GM23338 (cell line): ENCODE measurements around the gene KLF4.

Experiments
- ETS1 ChIP-seq: IDR thresholded peaks from 2 replicates; pipeline ENCODE4 v1.6.1; 2016; ENCODE audit warnings: antibody characterized with exemption
- EZH2 ChIP-seq: fragments of 200-600 bp; sonication (generic); IDR thresholded peaks from one replicate; pipeline ENCODE4 v1.8.0; 2017; ENCODE audit warnings: antibody characterized with exemption, mild to moderate bottlenecking, low read depth; ENCODE audit not compliant: unreplicated experiment
- TF ChIP-seq, protein P1 (sequence below), 2 experiments: fragments of 200-600 bp in 1 of 2; sonication (generic) in 1 of 2; conservative IDR thresholded peaks; 2 replicates each; pipeline versions ENCODE4 v1.5.1 to v1.6.1; 2016 to 2017; ENCODE audit warnings: antibody characterized with exemption in 2 of 2, low read depth in 2 of 2, mild to moderate bottlenecking in 2 of 2, moderate library complexity in 1 of 2

- TF ChIP-seq EZH2 = no peak
- TF ChIP-seq ETS1 = no peak
- TF ChIP-seq, protein P1, sequence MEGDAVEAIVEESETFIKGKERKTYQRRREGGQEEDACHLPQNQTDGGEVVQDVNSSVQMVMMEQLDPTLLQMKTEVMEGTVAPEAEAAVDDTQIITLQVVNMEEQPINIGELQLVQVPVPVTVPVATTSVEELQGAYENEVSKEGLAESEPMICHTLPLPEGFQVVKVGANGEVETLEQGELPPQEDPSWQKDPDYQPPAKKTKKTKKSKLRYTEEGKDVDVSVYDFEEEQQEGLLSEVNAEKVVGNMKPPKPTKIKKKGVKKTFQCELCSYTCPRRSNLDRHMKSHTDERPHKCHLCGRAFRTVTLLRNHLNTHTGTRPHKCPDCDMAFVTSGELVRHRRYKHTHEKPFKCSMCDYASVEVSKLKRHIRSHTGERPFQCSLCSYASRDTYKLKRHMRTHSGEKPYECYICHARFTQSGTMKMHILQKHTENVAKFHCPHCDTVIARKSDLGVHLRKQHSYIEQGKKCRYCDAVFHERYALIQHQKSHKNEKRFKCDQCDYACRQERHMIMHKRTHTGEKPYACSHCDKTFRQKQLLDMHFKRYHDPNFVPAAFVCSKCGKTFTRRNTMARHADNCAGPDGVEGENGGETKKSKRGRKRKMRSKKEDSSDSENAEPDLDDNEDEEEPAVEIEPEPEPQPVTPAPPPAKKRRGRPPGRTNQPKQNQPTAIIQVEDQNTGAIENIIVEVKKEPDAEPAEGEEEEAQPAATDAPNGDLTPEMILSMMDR (conservative IDR thresholded peaks at IDR 0.05; ENCODE audit: low read depth in 2 of 2) = no peak
Observed at GRCh38 chr9:107523539-107523938, 34.0 kb upstream of the KLF4 start.
